HepG2 (cell line): Measurements from ENCODE around the gene CAPN11. TPM values are rescaled to one million over a fixed set of nuclear protein-coding genes. Genes with fewer than 3 reads are reported as not detected.

Experiments
- ATAC-seq: fragments of 200-7000 bp; cut with Tn5 transposase; 3 replicates; pipeline ENCODE4 v1.9.1; 2020; ENCODE audit warnings: mild to moderate bottlenecking, moderate library complexity
- BruUV-seq: library from RNA; stranded (reverse); fragments of 400-500 nt; replicated peaks from 2 replicates; lab custom pipeline; 2021; lab: Mats Ljungman, UMichigan
- CTCF ChIA-PET: fragments of 300-600 bp; formaldehyde crosslinking; extraction: SDS; loops from one replicate; lab custom pipeline; 2021; ENCODE audit warnings: low total read pairs, inconsistent platforms, low intra/inter-chr PET ratio; lab: Yijun Ruan, JAX
- POLR2A ChIA-PET: fragments of 350-600 bp; sonication (Branson Sonifier 250); formaldehyde crosslinking; loops from one replicate; lab custom pipeline; 2020; ENCODE audit warnings: antibody characterized with exemption, inconsistent platforms; lab: Yijun Ruan, JAX
- DNase-seq: peaks from one replicate; pipeline ENCODE4 v3.0.0-alpha.2; 2015; ENCODE audit warnings: low spot score
- FAIRE-seq: peaks from 3 replicates; lab custom pipeline; 2011; peaks lifted over from hg19 to GRCh38; lab: Jason Lieb, UNC
- H2AFZ ChIP-seq: one replicate; pipeline ENCODE4 v1.6.1; 2011; ENCODE audit warnings: low read length, inconsistent platforms
- H3K27ac ChIP-seq: fragments of 300-600 bp; 3 replicates; pipeline ENCODE4 v1.8.0; 2011; ENCODE audit warnings: mixed run types, mild to moderate bottlenecking, mixed read lengths, low read length, inconsistent platforms; ENCODE audit not compliant: insufficient read depth; ENCODE audit errors: extremely low read length
- H3K27me3 ChIP-seq, 2 experiments: fragments of 200-600 bp in 1 of 2; 2 replicates in 1 of 2; 3 replicates in 1 of 2; pipeline versions ENCODE4 v1.6.0 to v1.8.0; 2011; ENCODE audit warnings: low read length in 2 of 2, mild to moderate bottlenecking in 2 of 2, moderate library complexity in 2 of 2, inconsistent platforms in 1 of 2; ENCODE audit not compliant: insufficient read depth in 2 of 2, control insufficient read depth in 1 of 2
- H3K36me3 ChIP-seq, 2 experiments: fragments of 200-600 bp in 1 of 2; replicated peaks in 1 of 2; 2 replicates in 1 of 2; 3 replicates in 1 of 2; pipeline versions ENCODE4 v1.5.1 to v1.8.0; 2011; ENCODE audit warnings: low read length in 2 of 2, inconsistent platforms in 1 of 2; ENCODE audit not compliant: insufficient read depth in 2 of 2, control insufficient read depth in 1 of 2
- H3K4me1 ChIP-seq: 2 replicates; pipeline ENCODE4 v1.5.1; 2012; ENCODE audit warnings: low read length, inconsistent platforms; ENCODE audit not compliant: insufficient read depth
- H3K4me2 ChIP-seq: 2 replicates; pipeline ENCODE4 v1.6.0; 2011; ENCODE audit warnings: low read depth, low read length, inconsistent platforms
- H3K4me3 ChIP-seq, 3 experiments: fragments of 200-600 bp in 1 of 3; sonication (generic), shearing (Covaris generic) in 1 of 3; replicated peaks in 1 of 3; 2 replicates each; pipeline ENCODE4 v1.5.1; 2011 to 2016; ENCODE audit warnings: low read length in 3 of 3, inconsistent platforms in 2 of 3, low read depth in 2 of 3, mild to moderate bottlenecking in 2 of 3, control low read depth in 1 of 3, mixed read lengths in 1 of 3; ENCODE audit not compliant: insufficient read depth in 1 of 3
- H3K79me2 ChIP-seq: one replicate; pipeline ENCODE4 v1.6.1; 2011; ENCODE audit warnings: low read length, inconsistent platforms; ENCODE audit not compliant: insufficient read depth
- H3K9ac ChIP-seq: 2 replicates; pipeline ENCODE4 v1.6.0; 2011; ENCODE audit warnings: mild to moderate bottlenecking, low read depth, low read length, inconsistent platforms; ENCODE audit not compliant: insufficient read depth
- H3K9me3 ChIP-seq: 2 replicates; pipeline ENCODE4 v1.5.1; 2012; ENCODE audit warnings: mild to moderate bottlenecking, low read length
- H4K20me1 ChIP-seq: 2 replicates; pipeline ENCODE4 v1.6.0; 2011; ENCODE audit warnings: inconsistent platforms, mild to moderate bottlenecking, low read length, moderate library complexity; ENCODE audit not compliant: insufficient read depth
- GABPB1 ChIP-seq: IDR thresholded peaks from 2 replicates; pipeline ENCODE4 v1.6.1; 2016; ENCODE audit warnings: mild to moderate bottlenecking, missing genetic modification reagents, moderate library complexity, missing compliant biosample characterization
- GLI4 ChIP-seq: sonication (generic); formaldehyde crosslinking; IDR thresholded peaks from 2 replicates; pipeline ENCODE4 v1.5.1; 2020; ENCODE audit warnings: missing genetic modification reagents, mild to moderate bottlenecking, moderate library complexity, borderline replicate concordance
- IKZF4 ChIP-seq: sonication (generic); formaldehyde crosslinking; IDR thresholded peaks from 2 replicates; pipeline ENCODE4 v1.5.1; 2020; ENCODE audit warnings: borderline replicate concordance, mild to moderate bottlenecking, low read depth, missing genetic modification reagents; ENCODE audit errors: not compliant biosample characterization
- NONO ChIP-seq, 2 experiments: fragments of 450-650 bp in 1 of 2; sonication (generic) in 1 of 2; formaldehyde crosslinking in 1 of 2; IDR thresholded peaks in 1 of 2; conservative IDR thresholded peaks in 1 of 2; 2 replicates each; pipeline versions ENCODE4 v1.6.1 to v1.8.0; 2017 to 2022; ENCODE audit warnings: mild to moderate bottlenecking in 1 of 2, missing genetic modification reagents in 1 of 2, moderate library complexity in 1 of 2
- RARA ChIP-seq: IDR thresholded peaks from 2 replicates; pipeline ENCODE4 v1.6.1; 2016; ENCODE audit warnings: missing genetic modification reagents, missing compliant biosample characterization
- SIX4 ChIP-seq: sonication (generic); formaldehyde crosslinking; IDR thresholded peaks from 2 replicates; pipeline ENCODE4 v1.4.0; 2020; ENCODE audit warnings: missing genetic modification reagents
- SRF ChIP-seq: IDR thresholded peaks from 2 replicates; pipeline ENCODE4 v1.6.1; 2011; ENCODE audit warnings: mild to moderate bottlenecking, low read depth, low read length, moderate library complexity
- ZFP37 ChIP-seq: sonication (generic); formaldehyde crosslinking; IDR thresholded peaks from 2 replicates; pipeline ENCODE4 v1.4.0; 2020; ENCODE audit warnings: missing genetic modification reagents, borderline replicate concordance
- ZNF451 ChIP-seq: sonication (generic); formaldehyde crosslinking; IDR thresholded peaks from 2 replicates; pipeline ENCODE4 v1.5.0; 2020; ENCODE audit warnings: mild to moderate bottlenecking, missing genetic modification reagents
- ZNF607 ChIP-seq: sonication (generic); formaldehyde crosslinking; IDR thresholded peaks from 2 replicates; pipeline ENCODE4 v1.5.1; 2020; ENCODE audit warnings: missing genetic modification reagents, mild to moderate bottlenecking, borderline replicate concordance
- ZNF792 ChIP-seq: IDR thresholded peaks from 2 replicates; pipeline ENCODE4 v1.6.1; 2016
- ZSCAN21 ChIP-seq: sonication (generic); formaldehyde crosslinking; IDR thresholded peaks from 2 replicates; pipeline ENCODE4 v1.8.0; 2022; ENCODE audit warnings: mild to moderate bottlenecking, missing genetic modification reagents, moderate library complexity, borderline replicate concordance
- WGBS: methylation state at CpG from one replicate; pipeline ENCODE4 v1.1.6; 2017; ENCODE audit warnings: low lambda C conversion rate; 5-methylcytosine and 5-hydroxymethylcytosine counted together
- in situ Hi-C: cut with HindIII; loops from 2 replicates; pipeline ENCODE4 v1.10.0; 2017; ENCODE audit warnings: low pct_unique_long_range_greater_than_20kb; ENCODE audit not compliant: extremely low pct_ligation_motif_present
- intact Hi-C: fragments of 100-400 bp; cut with micrococcal nuclease; formaldehyde crosslinking; loops from one replicate; pipeline ENCODE4 v1.10.0; 2022; ENCODE audit not compliant: unreplicated experiment
- polyA plus RNA-seq, 8 experiments: library from polyadenylated mRNA; depleted of rRNA in 3 of 8; stranded (reverse) in 7 of 8; unstranded in 1 of 8; fragments of >200 nt; fragmentation: Illumina TruSeq in 4 of 8; extraction: Trizol in 4 of 8; gene quantifications; 2 replicates each; pipeline versions ENCODE4 v1.2.1 to v1.2.3, GENCODE V29; 2011 to 2016; ENCODE audit warnings: low read depth in 4 of 8, missing spikeins in 1 of 8, mixed read lengths in 1 of 8; ENCODE audit not compliant: insufficient read depth in 1 of 8
- total RNA-seq, 5 experiments: library from RNA; depleted of rRNA; stranded (reverse); fragments of >200 nt; fragmentation: Illumina TruSeq; extraction: Trizol; gene quantifications; 2 replicates each; pipeline ENCODE4 v1.2.3, GENCODE V29; 2016; ENCODE audit warnings: low read depth in 1 of 5
- TF ChIP-seq, protein P1 (sequence below): fragments of 450-650 bp; IDR thresholded peaks from 2 replicates; pipeline ENCODE4 v1.6.1; 2017; ENCODE audit warnings: mild to moderate bottlenecking
- TF ChIP-seq, protein P2 (sequence below): sonication (generic); formaldehyde crosslinking; IDR thresholded peaks from 2 replicates; pipeline ENCODE4 v1.8.0; 2022; ENCODE audit warnings: missing genetic modification reagents, mild to moderate bottlenecking, borderline replicate concordance
- TF ChIP-seq, protein P3 (sequence below): sonication (generic); formaldehyde crosslinking; IDR thresholded peaks from 2 replicates; pipeline ENCODE4 v1.5.0; 2020; ENCODE audit warnings: mild to moderate bottlenecking, missing genetic modification reagents

The CAPN11 gene
- total and polyA plus RNA-seq, 2 of the 13 experiments (the other 11 are each of a cell fraction or from before 2014, with no cell fraction given) = 0.07 to 0.11 TPM

DNA sequence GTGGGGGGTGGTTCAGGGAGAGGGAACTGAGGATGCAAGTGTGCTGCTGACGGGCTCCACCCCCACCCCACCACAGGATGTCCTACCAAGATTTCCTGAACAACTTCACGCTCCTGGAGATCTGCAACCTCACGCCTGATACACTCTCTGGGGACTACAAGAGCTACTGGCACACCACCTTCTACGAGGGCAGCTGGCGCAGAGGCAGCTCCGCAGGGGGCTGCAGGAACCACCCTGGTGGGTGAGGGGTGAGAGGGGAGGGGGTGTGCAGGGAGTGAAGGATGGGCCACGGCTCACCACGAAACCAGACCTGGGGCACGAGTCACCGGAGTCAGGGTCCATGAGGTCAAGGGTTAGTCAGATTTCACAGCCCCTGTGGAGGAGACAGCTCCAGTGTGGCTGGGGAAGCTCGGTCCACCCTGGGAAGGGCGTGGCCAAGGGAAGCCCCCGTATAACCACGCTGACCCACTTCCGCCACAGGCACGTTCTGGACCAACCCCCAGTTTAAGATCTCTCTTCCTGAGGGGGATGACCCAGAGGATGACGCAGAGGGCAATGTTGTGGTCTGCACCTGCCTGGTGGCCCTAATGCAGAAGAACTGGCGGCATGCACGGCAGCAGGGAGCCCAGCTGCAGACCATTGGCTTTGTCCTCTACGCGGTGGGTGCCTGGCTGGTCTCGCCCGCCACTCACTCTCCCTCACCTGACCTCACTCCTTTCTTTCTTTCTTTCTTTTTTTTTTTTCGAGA, 18.3 kb downstream of the CAPN11 start:
- H3K27me3 ChIP-seq = peaks cover 0 to 9% of the 10 kb centered on the region in 2 experiments; a peak in 1 of 5 replicates
- intact Hi-C loops = no loop called here
- peak overlapping the region; percentile 65 for H3K4me2 ChIP-seq
- no peak overlapping the region for H2AFZ ChIP-seq
- WGBS = 26% methylated on average over 21 of the region's 24 CpGs
- BruUV-seq = no TSS peak
- DNase-seq (no peak), ATAC-seq (peak; percentile 25), FAIRE-seq (no peak)
- no peaks in the 10 kb centered on the region for H4K20me1 ChIP-seq
- no peak overlapping the region for H3K9ac ChIP-seq
- H3K4me1 ChIP-seq = peaks cover 68% of the 10 kb centered on the region
- peak overlapping the region in 2 of 3 experiments; percentile 24 to 47; a peak in 2 of 6 replicates for H3K4me3 ChIP-seq
- CTCF ChIA-PET = no interaction called here
- H3K79me2 ChIP-seq = no peaks in the 10 kb centered on the region
- no peaks in the 10 kb centered on the region for H3K36me3 ChIP-seq
- H3K9me3 ChIP-seq = no peaks in the 10 kb centered on the region
- POLR2A ChIA-PET = interaction anchor here (1.0 to 3.3 kb wide), 4 partner anchors 31 to 80 kb away, joined by 3 to 14 read pairs (median 8); partner anchors contain the start of genes HSP90AB1 and SLC35B2
- H3K27ac ChIP-seq = no peak overlapping the region
- in situ Hi-C loops = no loop called here
- TF ChIP-seq IKZF4 (CRISPR knock-in tag) (no peak), ZFP37 (CRISPR knock-in tag) (no peak), ZSCAN21 (CRISPR knock-in tag) (no peak), NONO (IDR thresholded peaks at IDR 0.05) (no peak), NONO (CRISPR knock-in tag; conservative IDR thresholded peaks at IDR 0.05) (0 out of 2 replicates have a peak, but pooled peaks have one; percentile 25), SIX4 (CRISPR knock-in tag) (no peak), SRF (no peak), RARA (no peak), ZNF792 (no peak), GABPB1 (0 out of 2 replicates have a peak, but pooled peaks have one; percentile 15), GLI4 (CRISPR knock-in tag) (no peak), ZNF607 (0 out of 2 replicates have a peak, but pooled peaks have one; percentile 36), ZNF451 (CRISPR knock-in tag) (peak; percentile 34; the same call in 1 of the 2 replicates)
- TF ChIP-seq, protein P1, sequence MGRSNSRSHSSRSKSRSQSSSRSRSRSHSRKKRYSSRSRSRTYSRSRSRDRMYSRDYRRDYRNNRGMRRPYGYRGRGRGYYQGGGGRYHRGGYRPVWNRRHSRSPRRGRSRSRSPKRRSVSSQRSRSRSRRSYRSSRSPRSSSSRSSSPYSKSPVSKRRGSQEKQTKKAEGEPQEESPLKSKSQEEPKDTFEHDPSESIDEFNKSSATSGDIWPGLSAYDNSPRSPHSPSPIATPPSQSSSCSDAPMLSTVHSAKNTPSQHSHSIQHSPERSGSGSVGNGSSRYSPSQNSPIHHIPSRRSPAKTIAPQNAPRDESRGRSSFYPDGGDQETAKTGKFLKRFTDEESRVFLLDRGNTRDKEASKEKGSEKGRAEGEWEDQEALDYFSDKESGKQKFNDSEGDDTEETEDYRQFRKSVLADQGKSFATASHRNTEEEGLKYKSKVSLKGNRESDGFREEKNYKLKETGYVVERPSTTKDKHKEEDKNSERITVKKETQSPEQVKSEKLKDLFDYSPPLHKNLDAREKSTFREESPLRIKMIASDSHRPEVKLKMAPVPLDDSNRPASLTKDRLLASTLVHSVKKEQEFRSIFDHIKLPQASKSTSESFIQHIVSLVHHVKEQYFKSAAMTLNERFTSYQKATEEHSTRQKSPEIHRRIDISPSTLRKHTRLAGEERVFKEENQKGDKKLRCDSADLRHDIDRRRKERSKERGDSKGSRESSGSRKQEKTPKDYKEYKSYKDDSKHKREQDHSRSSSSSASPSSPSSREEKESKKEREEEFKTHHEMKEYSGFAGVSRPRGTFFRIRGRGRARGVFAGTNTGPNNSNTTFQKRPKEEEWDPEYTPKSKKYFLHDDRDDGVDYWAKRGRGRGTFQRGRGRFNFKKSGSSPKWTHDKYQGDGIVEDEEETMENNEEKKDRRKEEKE = no peak
- TF ChIP-seq, protein P2, sequence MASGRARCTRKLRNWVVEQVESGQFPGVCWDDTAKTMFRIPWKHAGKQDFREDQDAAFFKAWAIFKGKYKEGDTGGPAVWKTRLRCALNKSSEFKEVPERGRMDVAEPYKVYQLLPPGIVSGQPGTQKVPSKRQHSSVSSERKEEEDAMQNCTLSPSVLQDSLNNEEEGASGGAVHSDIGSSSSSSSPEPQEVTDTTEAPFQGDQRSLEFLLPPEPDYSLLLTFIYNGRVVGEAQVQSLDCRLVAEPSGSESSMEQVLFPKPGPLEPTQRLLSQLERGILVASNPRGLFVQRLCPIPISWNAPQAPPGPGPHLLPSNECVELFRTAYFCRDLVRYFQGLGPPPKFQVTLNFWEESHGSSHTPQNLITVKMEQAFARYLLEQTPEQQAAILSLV (CRISPR knock-in tag) = 0 out of 2 replicates have a peak, but pooled peaks have one; percentile 68
- TF ChIP-seq, protein P3, sequence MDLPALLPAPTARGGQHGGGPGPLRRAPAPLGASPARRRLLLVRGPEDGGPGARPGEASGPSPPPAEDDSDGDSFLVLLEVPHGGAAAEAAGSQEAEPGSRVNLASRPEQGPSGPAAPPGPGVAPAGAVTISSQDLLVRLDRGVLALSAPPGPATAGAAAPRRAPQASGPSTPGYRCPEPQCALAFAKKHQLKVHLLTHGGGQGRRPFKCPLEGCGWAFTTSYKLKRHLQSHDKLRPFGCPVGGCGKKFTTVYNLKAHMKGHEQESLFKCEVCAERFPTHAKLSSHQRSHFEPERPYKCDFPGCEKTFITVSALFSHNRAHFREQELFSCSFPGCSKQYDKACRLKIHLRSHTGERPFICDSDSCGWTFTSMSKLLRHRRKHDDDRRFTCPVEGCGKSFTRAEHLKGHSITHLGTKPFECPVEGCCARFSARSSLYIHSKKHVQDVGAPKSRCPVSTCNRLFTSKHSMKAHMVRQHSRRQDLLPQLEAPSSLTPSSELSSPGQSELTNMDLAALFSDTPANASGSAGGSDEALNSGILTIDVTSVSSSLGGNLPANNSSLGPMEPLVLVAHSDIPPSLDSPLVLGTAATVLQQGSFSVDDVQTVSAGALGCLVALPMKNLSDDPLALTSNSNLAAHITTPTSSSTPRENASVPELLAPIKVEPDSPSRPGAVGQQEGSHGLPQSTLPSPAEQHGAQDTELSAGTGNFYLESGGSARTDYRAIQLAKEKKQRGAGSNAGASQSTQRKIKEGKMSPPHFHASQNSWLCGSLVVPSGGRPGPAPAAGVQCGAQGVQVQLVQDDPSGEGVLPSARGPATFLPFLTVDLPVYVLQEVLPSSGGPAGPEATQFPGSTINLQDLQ (CRISPR knock-in tag) = no peak
